GM12878 (cell line): Measurements from ENCODE around the gene UMAD1.

Experiments
- BACH1 ChIP-seq: fragments of 450-650 bp; IDR thresholded peaks from 2 replicates; pipeline ENCODE4 v1.6.1; 2017; ENCODE audit warnings: mild to moderate bottlenecking, borderline replicate concordance
- CTCF ChIP-seq, 3 experiments: IDR thresholded peaks in 2 of 3; conservative IDR thresholded peaks in 1 of 3; 2 replicates each; pipeline ENCODE4 v1.5.1; 2011; ENCODE audit warnings: low read depth in 3 of 3, low read length in 3 of 3, mild to moderate bottlenecking in 3 of 3, control low read depth in 2 of 3, moderate library complexity in 2 of 3, inconsistent platforms in 1 of 3, mixed read lengths in 1 of 3; ENCODE audit not compliant: control insufficient read depth in 2 of 3, insufficient read depth in 1 of 3; ENCODE audit errors: extremely low read depth in 1 of 3
- DPF2 ChIP-seq: fragments of 450-650 bp; IDR thresholded peaks from 2 replicates; pipeline ENCODE4 v1.6.1; 2017; ENCODE audit warnings: mild to moderate bottlenecking
- JUND ChIP-seq: IDR thresholded peaks from 2 replicates; pipeline ENCODE4 v1.6.1; 2012; ENCODE audit warnings: low read depth, mild to moderate bottlenecking, low read length, improper control_type of control experiment, moderate library complexity
- RCOR1 ChIP-seq: conservative IDR thresholded peaks from 2 replicates; pipeline ENCODE4 v1.6.1; 2012; ENCODE audit warnings: low read depth, low read length, improper control_type of control experiment
- REST ChIP-seq: IDR thresholded peaks from 2 replicates; pipeline ENCODE4 v1.6.1; 2012; ENCODE audit warnings: mild to moderate bottlenecking, low read depth, low read length

GRCh38 chr7:7924303-7924702 lies 283.8 kb downstream of the UMAD1 start:
- TF ChIP-seq REST = no peak
- TF ChIP-seq DPF2 = no peak
- no peak for TF ChIP-seq CTCF (IDR thresholded peaks at IDR 0.05 in 2 of 3, conservative IDR thresholded peaks at IDR 0.05 in 1 of 3; ENCODE audit: control insufficient read depth in 2 of 3, extremely low read depth in 1 of 3, insufficient read depth in 1 of 3, low read depth in 3 of 3, low read length in 3 of 3)
- no peak for TF ChIP-seq JUND
- TF ChIP-seq RCOR1 = no peak
- TF ChIP-seq BACH1 = no peak
